ENCODE data around the gene RAB40C.

- TF ChIP-seq EZH2 (IDR thresholded peaks at IDR 0.05; ENCODE audit: insufficient read depth, poor library complexity, severe bottlenecking) (no peak), EZH2phosphoT487 (IDR thresholded peaks at IDR 0.05; ENCODE audit: insufficient read depth, low read depth) (no peak)
These were observed 41.0 kb downstream of the RAB40C start, which contains the start of gene WFIKKN1 for GRCh38 chr16:630815-631405.
